ENCODE results near the gene SNX8. TPM values are rescaled to one million over a fixed set of nuclear protein-coding genes. Genes with fewer than 3 reads are reported as not detected.

The SNX8 gene
- total and polyA plus RNA-seq, 8 donors: 7.1 to 16.1 (median 11.7) TPM

GRCh38 chr7:2237109-2237602 lies 77.1 kb downstream of the SNX8 start:
- Histone ChIP-seq H3K4me3 (no peak overlapping the region), H3K36me3 (peaks cover 0 to 4% (median 0%) of the 10 kb centered on the region in 3 donors), H3K27me3 (no peaks in the 10 kb centered on the region), H3K9me3 (no peaks in the 10 kb centered on the region), H3K4me1 (peaks cover 0 to 10% (median 7%) of the 10 kb centered on the region in 3 donors), H3K27ac (peak overlapping the region in 1 of 4 donors; percentile 53)
- WGBS, 2 donors: 88% methylated on average over 12 of the region's 12 CpGs
- peak in 2 of 4 donors; percentile 8 to 13 for ATAC-seq
- intact Hi-C loops (cut with DNase I): no loop called here
- no peak for FAIRE-seq
- peak in 1 of 6 donors; percentile 42 for DNase-seq
- no peak for TF ChIP-seq CTCF (IDR thresholded peaks at IDR 0.05)

- ATAC-seq (no peak), DNase-seq (no peak), FAIRE-seq (no peak)
- H3K4me3 ChIP-seq: no peak overlapping the region
- intact Hi-C loops (cut with DNase I): no loop called here
- 68 to 81% methylated on average over 3 of the region's 3 CpGs for WGBS, 2 donors
- H3K27ac ChIP-seq: no peak overlapping the region
- no peaks in the 10 kb centered on the region for H3K9me3 ChIP-seq
- H3K27me3 ChIP-seq: no peaks in the 10 kb centered on the region
- TF ChIP-seq CTCF (IDR thresholded peaks at IDR 0.05): no peak
- H3K36me3 ChIP-seq: peaks cover 0 to 4% (median 0%) of the 10 kb centered on the region in 3 donors
- peaks cover 0 to 9% (median 0%) of the 10 kb centered on the region in 3 donors for H3K4me1 ChIP-seq
These were observed 80.3 kb downstream of the SNX8 start for GRCh38 chr7:2233926-2234325.

- 1% methylated on average over 46 to 63 of the region's 63 CpGs for WGBS, 2 donors
- ATAC-seq (peak; percentile 95 to 98 (median 98)), FAIRE-seq (no peak), DNase-seq (peak; percentile 84 to 99 (median 89))
- H3K36me3 ChIP-seq: no peaks in the 10 kb centered on the region
- H3K4me1 ChIP-seq: peaks cover 0 to 9% (median 0%) of the 10 kb centered on the region in 3 donors
- TF ChIP-seq CTCF (IDR thresholded peaks at IDR 0.05): no peak
- H3K27me3 ChIP-seq: no peaks in the 10 kb centered on the region
- peak within 1 kb of the TSS; percentile 88 to 100 (median 97) for H3K4me3 ChIP-seq
- H3K27ac ChIP-seq: peak within 1 kb of the TSS in 1 of 4 donors; percentile 24
- intact Hi-C loops (cut with DNase I): no loop called here
- H3K9me3 ChIP-seq: no peaks in the 10 kb centered on the region
These were observed 81.3 kb downstream of the SNX8 start, which contains the start of gene MAD1L1 for GRCh38 chr7:2232766-2233520. Gene MAD1L1, minus strand, starts transcription at chr7:2232945. Its CDS starts 2,812 bp downstream, at chr7:2230133.

- no peaks in the 10 kb centered on the region for H3K27me3 ChIP-seq
- TF ChIP-seq CTCF (IDR thresholded peaks at IDR 0.05): no peak
- no peaks in the 10 kb centered on the region for H3K36me3 ChIP-seq
- H3K4me1 ChIP-seq: peaks cover 0 to 9% (median 0%) of the 10 kb centered on the region in 3 donors
- FAIRE-seq (no peak), ATAC-seq (peak; percentile 22 to 52 (median 38)), DNase-seq (peak in 2 of 6 donors; percentile 29 to 77)
- peak overlapping the region; percentile 88 to 100 (median 97) for H3K4me3 ChIP-seq
- H3K27ac ChIP-seq: peak overlapping the region in 1 of 4 donors; percentile 24
- no peaks in the 10 kb centered on the region for H3K9me3 ChIP-seq
- 2 to 3% methylated on average over 19 to 44 of the region's 46 CpGs for WGBS, 2 donors
- intact Hi-C loops (cut with DNase I): no loop called here
These were observed 82.1 kb downstream of the SNX8 start for GRCh38 chr7:2231992-2232765.
